Hematopoietic multipotent progenitor cell treated with erythropoietin and hydrocortisone succinate and interleukin-3 and kit ligand, for 17 days (in vitro differentiated cells): ENCODE data around the gene DGCR2.

ENCODE experiments used
- DNase-seq: peaks from one replicate; pipeline ENCODE4 v3.0.0-alpha.2; 2015; ENCODE audit warnings: low spot score

DGCR2 gene

GRCh38 chr22:19146215-19146968 lies 24.2 kb upstream of the DGCR2 start:
- DNase-seq: no peak

GRCh38 chr22:19143967-19144400 lies 21.8 kb upstream of the DGCR2 start:
- DNase-seq: no peak

- DNase-seq: no peak
Measured at GRCh38 chr22:19143212-19143611, 21.0 kb upstream of the DGCR2 start.

- no peak for DNase-seq
Measured at GRCh38 chr22:19142394-19142793, 20.2 kb upstream of the DGCR2 start.

GRCh38 chr22:19139974-19140373 lies 17.8 kb upstream of the DGCR2 start:
- DNase-seq: no peak

- no peak for DNase-seq
Measured at GRCh38 chr22:19139001-19139356, 16.8 kb upstream of the DGCR2 start.

- DNase-seq: no peak
Measured at GRCh38 chr22:19138217-19139000, 16.2 kb upstream of the DGCR2 start.

GRCh38 chr22:19137384-19138216 lies 15.4 kb upstream of the DGCR2 start:
- no peak for DNase-seq

- DNase-seq: no peak
Measured at GRCh38 chr22:19136915-19137314, 14.7 kb upstream of the DGCR2 start.

- DNase-seq: no peak
Measured at GRCh38 chr22:19134874-19135273, 12.7 kb upstream of the DGCR2 start.

- DNase-seq: no peak
Measured at GRCh38 chr22:19134176-19134831, 12.1 kb upstream of the DGCR2 start.

GRCh38 chr22:19133561-19133960 lies 11.3 kb upstream of the DGCR2 start:
- no peak for DNase-seq

GRCh38 chr22:19132693-19133400 lies 10.6 kb upstream of the DGCR2 start:
- DNase-seq: no peak

- DNase-seq: no peak
Measured at GRCh38 chr22:19132153-19132552, 9.9 kb upstream of the DGCR2 start.

GRCh38 chr22:19131685-19132015 lies 9.4 kb upstream of the DGCR2 start:
- DNase-seq: no peak

- DNase-seq: no peak
Measured at GRCh38 chr22:19130959-19131684, 8.9 kb upstream of the DGCR2 start, which contains the start of gene TSSK2. Gene TSSK2 (plus strand): TSS chr22:19131308. CDS start chr22:19131400, 92 bp downstream.

GRCh38 chr22:19129871-19130270 lies 7.7 kb upstream of the DGCR2 start:
- DNase-seq: no peak

GRCh38 chr22:19128946-19129727 lies 6.9 kb upstream of the DGCR2 start:
- DNase-seq: no peak

- DNase-seq: no peak
Measured at GRCh38 chr22:19128009-19128401, 5.8 kb upstream of the DGCR2 start.
